SK-N-SH treated with all-trans-retinoic acid at 6 μM for 48 hours (cell line): Measurements from ENCODE around the gene CATSPERZ.

ENCODE experiments used
- BACH2 ChIP-seq: fragments of 250-450 bp; sonication (Bioruptor Pico); IDR thresholded peaks from 2 replicates; pipeline ENCODE4 v1.9.0; 2021; ENCODE audit warnings: mild to moderate bottlenecking, borderline replicate concordance
- GLIS3 ChIP-seq: fragments of 250-450 bp; sonication (Bioruptor Pico); IDR thresholded peaks from 2 replicates; pipeline ENCODE4 v1.5.0; 2020; ENCODE audit warnings: mild to moderate bottlenecking, moderate library complexity
- ISL1 ChIP-seq: fragments of 250-450 bp; sonication (Bioruptor Pico); IDR thresholded peaks from 2 replicates; pipeline ENCODE4 v2.1.2; 2022; ENCODE audit warnings: mild to moderate bottlenecking, moderate library complexity
- OSR1 ChIP-seq: fragments of 250-450 bp; sonication (Bioruptor Pico); IDR thresholded peaks from 2 replicates; pipeline ENCODE4 v1.8.0; 2022; ENCODE audit warnings: moderate library complexity, mild to moderate bottlenecking, inconsistent platforms
- PPARA ChIP-seq: fragments of 250-450 bp; sonication (Bioruptor Pico); IDR thresholded peaks from 2 replicates; pipeline ENCODE4 v1.5.0; 2020; ENCODE audit warnings: mild to moderate bottlenecking, borderline replicate concordance
- TOX ChIP-seq: fragments of 250-450 bp; sonication (Bioruptor Pico); IDR thresholded peaks from 2 replicates; pipeline ENCODE4 v1.8.0; 2021; ENCODE audit warnings: mild to moderate bottlenecking, moderate library complexity, borderline replicate concordance
- ZFP30 ChIP-seq: fragments of 450-650 bp; formaldehyde crosslinking; IDR thresholded peaks from 2 replicates; pipeline ENCODE4 v1.5.0; 2022; ENCODE audit warnings: mild to moderate bottlenecking, moderate library complexity
- TF ChIP-seq, protein P1 (sequence below): fragments of 250-450 bp; sonication (Bioruptor Pico); IDR thresholded peaks from 2 replicates; pipeline ENCODE4 v1.8.0; 2020; ENCODE audit warnings: mild to moderate bottlenecking, moderate library complexity, borderline replicate concordance
- TF ChIP-seq, protein P2 (sequence below): fragments of 250-450 bp; sonication (Bioruptor Pico); IDR thresholded peaks from 2 replicates; pipeline ENCODE4 v1.5.1; 2021; ENCODE audit warnings: mild to moderate bottlenecking, moderate library complexity
- TF ChIP-seq, protein P3 (sequence below): fragments of 250-450 bp; sonication (Bioruptor Pico); IDR thresholded peaks from 2 replicates; pipeline ENCODE4 v1.5.1; 2020; ENCODE audit warnings: low read depth, mild to moderate bottlenecking, moderate library complexity

DNA sequence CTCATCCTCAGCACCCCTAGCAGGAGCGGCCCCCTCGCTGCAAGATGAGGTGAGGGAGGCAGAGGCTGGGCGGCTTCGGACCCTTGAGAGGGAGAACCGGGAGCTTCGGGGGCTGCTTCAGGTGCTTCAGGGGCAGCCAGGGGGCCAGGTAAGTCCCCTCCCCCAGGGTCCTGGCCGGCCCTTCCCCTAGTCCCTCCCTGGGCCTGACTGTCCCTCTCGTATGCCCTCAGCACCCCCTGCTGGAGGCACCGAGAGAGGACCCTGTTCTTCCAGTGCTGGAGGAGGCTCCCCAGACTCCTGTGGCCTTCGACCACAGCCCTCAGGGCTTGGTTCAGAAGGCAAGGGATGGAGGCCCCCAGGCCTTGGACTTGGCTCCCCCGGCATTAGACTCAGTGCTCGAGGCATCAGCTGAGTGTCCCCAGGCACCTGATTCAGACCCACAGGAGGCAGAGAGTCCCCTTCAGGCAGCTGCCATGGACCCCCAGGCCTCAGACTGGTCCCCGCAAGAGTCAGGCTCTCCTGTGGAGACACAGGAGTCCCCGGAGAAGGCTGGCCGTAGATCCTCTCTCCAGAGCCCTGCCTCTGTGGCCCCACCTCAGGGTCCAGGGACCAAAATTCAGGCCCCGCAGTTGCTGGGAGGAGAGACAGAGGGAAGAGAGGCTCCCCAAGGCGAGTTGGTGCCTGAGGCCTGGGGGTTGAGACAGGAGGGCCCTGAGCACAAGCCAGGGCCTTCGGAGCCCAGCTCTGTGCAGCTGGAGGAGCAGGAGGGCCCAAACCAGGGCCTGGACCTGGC is 43.8 kb downstream of the CATSPERZ start:
- TF ChIP-seq, protein P1, sequence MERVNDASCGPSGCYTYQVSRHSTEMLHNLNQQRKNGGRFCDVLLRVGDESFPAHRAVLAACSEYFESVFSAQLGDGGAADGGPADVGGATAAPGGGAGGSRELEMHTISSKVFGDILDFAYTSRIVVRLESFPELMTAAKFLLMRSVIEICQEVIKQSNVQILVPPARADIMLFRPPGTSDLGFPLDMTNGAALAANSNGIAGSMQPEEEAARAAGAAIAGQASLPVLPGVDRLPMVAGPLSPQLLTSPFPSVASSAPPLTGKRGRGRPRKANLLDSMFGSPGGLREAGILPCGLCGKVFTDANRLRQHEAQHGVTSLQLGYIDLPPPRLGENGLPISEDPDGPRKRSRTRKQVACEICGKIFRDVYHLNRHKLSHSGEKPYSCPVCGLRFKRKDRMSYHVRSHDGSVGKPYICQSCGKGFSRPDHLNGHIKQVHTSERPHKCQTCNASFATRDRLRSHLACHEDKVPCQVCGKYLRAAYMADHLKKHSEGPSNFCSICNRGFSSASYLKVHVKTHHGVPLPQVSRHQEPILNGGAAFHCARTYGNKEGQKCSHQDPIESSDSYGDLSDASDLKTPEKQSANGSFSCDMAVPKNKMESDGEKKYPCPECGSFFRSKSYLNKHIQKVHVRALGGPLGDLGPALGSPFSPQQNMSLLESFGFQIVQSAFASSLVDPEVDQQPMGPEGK (CRISPR knock-in tag): no peak
- TF ChIP-seq TOX (no peak), OSR1 (CRISPR knock-in tag) (no peak), GLIS3 (no peak), PPARA (CRISPR knock-in tag) (no peak), ZFP30 (CRISPR knock-in tag) (no peak), ISL1 (no peak), BACH2 (CRISPR knock-in tag) (no peak)
- TF ChIP-seq, protein P2, sequence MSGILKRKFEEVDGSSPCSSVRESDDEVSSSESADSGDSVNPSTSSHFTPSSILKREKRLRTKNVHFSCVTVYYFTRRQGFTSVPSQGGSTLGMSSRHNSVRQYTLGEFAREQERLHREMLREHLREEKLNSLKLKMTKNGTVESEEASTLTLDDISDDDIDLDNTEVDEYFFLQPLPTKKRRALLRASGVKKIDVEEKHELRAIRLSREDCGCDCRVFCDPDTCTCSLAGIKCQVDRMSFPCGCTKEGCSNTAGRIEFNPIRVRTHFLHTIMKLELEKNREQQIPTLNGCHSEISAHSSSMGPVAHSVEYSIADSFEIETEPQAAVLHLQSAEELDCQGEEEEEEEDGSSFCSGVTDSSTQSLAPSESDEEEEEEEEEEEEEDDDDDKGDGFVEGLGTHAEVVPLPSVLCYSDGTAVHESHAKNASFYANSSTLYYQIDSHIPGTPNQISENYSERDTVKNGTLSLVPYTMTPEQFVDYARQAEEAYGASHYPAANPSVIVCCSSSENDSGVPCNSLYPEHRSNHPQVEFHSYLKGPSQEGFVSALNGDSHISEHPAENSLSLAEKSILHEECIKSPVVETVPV (CRISPR knock-in tag): no peak
- TF ChIP-seq, protein P3, sequence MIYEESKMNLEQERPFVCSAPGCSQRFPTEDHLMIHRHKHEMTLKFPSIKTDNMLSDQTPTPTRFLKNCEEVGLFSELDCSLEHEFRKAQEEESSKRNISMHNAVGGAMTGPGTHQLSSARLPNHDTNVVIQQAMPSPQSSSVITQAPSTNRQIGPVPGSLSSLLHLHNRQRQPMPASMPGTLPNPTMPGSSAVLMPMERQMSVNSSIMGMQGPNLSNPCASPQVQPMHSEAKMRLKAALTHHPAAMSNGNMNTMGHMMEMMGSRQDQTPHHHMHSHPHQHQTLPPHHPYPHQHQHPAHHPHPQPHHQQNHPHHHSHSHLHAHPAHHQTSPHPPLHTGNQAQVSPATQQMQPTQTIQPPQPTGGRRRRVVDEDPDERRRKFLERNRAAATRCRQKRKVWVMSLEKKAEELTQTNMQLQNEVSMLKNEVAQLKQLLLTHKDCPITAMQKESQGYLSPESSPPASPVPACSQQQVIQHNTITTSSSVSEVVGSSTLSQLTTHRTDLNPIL (CRISPR knock-in tag): no peak
